Measurements from ENCODE around the gene STK40.

The STK40 gene, protein sequence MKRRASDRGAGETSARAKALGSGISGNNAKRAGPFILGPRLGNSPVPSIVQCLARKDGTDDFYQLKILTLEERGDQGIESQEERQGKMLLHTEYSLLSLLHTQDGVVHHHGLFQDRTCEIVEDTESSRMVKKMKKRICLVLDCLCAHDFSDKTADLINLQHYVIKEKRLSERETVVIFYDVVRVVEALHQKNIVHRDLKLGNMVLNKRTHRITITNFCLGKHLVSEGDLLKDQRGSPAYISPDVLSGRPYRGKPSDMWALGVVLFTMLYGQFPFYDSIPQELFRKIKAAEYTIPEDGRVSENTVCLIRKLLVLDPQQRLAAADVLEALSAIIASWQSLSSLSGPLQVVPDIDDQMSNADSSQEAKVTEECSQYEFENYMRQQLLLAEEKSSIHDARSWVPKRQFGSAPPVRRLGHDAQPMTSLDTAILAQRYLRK

DNA sequence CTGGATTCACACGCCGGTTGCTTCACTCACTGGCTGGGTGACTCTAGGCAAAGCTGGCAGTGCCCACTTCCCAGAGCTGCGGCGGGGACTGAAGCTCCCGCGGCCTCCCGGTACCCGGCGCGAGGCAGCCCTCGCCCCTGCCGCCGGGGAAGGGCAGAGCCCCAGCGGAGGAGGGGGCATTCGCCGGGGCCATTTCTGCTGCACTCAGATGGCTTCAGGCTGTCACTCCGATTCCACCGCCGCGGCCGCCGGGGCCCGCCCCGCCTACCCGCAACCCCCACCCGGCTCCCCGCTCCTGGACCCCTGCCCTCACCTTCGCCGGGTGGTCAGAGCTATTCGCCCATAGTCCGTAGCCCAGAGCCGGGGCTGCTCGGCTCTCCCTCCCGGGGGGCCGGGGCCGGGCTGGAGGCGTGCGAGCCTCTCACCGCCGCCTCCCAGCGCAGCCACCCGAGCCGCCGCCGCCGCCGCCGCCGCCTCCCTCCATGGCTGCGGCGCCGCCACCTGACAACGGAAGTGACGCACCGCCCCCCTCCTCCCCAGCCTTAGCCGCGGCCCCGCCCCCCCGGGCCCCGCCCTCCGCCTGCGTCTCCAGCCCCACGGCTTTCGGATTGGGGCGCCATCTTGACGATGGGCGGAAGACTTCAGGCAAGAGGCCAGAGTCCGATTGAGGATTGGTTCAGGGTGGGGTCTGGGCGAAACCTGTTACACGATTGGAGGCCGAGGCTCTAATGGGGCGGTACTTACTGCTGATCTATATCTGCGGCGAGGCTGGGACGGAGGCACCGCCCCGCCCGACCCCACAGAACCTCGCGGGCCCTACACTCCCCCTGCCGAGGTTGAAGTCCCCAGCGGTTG is at the start of gene STK40:
Gene STK40, minus strand, starts transcription at position 515 of the 855 bp plus-strand sequence. CDS start 24,592 bp downstream, outside the sequence.
- peak; percentile 99 for DNase-seq

DNA sequence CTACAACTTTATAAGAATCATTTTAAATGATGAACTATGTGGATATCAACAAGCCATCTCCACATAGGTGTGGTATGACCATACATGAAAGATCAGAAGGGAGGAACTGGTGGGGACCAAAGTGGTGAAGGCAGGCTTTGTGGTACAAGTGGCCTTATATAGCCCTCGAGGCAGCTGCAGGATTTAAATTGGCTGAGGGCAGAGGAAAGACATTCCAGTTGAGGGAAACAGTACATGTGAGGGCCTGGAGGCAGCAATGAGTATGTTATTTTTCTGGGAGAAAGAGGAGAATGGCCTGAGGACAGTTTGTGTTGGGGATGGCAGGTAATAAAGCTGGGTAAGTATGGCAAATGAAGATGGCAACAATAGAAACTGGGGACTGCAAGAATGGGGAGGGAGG is 47.4 kb upstream of the STK40 start:
- DNase-seq, result no peak

DNA sequence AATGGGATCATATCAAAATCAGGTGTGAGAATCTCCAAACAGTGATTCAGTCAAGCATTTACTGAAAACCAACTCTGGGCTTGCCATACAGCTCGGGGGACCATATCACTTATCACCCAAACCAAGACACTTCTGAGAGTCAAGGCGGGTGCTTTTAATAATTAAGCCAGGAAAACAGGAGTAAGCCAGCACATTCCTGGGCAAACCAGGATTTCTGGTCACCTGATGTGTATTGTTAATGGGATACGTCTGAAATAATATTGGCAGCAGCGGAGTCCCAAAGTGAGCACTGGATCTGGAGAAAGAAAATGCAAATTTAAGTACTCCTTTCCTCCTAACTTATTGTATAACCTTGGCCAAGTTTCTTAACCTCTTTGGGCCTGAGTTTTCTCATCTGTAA is 46.9 kb upstream of the STK40 start:
- DNase-seq, result no peak

DNA sequence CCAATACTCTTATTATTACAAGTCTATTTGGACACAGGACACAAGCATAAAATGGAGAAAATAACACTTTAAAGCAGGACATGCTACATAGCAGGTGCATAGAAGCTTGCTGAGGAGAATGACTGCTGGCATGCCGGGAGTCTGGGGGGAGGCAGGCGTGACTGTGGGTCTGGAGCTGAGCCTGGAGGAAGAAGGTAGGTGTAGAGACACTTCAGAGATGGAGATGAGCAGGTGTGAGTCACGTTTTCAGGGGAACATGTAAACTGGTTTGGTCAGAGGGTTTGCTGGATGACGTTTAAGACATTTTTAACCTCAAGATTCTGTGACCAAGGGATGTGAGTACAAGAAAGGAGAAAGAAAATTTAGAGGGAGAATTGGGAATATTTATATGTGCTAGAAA is 40.1 kb upstream of the STK40 start:
- DNase-seq, result no peak

DNA sequence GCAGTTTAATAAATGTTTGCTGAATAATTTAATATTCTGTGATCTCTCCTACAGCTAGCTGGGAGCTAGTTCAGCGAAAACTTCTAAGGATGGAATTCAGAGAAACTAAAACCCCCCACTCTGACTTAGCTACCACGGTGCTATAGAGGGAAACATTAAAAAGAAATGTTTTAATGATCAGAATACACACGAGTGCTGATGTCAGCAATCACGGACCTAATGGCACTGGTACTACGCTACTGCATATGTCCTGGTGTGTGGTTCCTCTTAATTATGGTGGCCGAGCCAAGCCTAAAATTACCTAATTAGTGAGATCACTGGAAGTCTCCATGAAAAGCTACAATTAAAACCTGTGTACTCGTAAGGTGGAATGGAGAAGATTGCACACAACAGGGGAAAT is 35.9 kb upstream of the STK40 start:
- no peak for DNase-seq

DNA sequence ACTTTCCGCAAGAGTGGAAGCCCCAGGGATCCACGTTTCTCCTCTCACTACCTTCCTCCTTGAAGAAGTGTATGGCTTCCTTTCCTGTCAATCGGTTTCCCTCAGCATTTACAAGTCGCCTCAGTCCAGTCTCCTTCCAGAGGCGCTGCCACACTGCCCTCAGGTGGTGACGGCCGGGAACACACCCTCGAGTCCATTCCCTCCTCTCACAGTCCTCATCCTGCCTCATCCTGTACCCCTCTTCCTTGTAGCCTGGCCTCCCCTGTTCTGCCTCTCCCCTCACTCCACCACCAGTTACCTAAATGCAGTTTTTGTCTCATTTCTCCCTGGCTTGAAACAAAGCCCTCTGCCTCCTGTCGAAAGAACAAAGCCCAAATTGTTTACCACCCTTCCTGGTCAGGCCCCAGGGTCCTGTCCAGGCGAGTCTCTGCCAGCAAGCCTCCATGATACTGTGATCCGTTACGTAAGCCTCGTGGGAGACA is 35.2 kb upstream of the STK40 start:
- peak; percentile 93 for DNase-seq

DNA sequence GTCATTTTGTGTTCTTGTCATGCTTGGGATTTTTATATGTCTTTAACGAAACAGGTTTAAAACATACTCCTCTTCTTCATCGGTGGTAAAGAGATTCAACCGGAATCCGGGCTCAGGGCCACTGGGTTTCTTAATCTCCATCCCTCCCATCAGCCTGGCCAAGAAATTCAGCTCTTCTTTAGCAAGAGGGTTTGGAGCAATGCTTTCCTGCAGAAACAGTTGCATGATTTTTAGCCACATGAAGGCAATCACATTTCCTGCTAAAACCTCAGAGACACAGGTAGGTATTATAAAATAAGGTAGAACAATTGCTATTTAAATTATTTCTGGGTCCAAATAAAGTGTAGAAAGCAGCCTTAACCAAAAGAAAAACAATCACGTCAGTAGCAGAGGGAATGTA is 34.7 kb upstream of the STK40 start:
- DNase-seq, result no peak

DNA sequence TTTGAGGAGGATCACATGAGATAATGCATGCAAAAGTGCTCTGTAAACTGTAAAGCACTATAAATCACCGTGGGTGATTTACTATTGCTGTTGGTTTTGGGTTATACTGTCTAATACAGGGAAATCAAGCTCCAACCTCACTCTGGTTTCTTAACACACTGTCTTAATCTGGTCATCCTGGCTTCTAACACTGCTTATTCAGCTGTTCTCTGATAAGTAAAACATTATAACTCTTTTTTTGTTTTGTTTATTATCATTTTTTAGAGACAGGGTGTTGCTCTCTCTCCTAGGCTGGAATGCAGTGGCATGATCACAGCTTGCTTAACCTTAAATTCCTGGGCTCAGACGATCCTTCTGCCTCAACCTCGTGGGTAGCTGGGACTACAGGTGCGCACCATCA is 33.8 kb upstream of the STK40 start:
- no peak for DNase-seq

DNA sequence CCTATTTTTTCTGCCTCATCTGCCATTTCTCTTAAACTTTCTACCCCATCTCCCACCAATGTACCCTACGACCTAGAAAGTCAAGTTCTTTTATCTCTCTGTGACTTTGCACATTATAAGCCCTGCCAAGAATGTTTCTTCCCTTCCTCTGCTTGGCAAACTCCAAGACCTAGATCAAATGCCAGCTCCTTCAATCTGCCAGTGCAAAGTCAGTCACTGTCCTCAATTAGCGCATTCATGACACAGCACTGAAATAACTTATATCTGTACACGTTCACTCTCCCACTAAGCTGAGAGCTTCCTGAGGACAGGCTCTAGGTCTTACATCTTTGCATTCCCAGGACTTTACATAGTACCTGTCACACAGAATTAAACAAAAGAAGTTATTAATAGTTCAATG is 33.4 kb upstream of the STK40 start:
- DNase-seq, result no peak

DNA sequence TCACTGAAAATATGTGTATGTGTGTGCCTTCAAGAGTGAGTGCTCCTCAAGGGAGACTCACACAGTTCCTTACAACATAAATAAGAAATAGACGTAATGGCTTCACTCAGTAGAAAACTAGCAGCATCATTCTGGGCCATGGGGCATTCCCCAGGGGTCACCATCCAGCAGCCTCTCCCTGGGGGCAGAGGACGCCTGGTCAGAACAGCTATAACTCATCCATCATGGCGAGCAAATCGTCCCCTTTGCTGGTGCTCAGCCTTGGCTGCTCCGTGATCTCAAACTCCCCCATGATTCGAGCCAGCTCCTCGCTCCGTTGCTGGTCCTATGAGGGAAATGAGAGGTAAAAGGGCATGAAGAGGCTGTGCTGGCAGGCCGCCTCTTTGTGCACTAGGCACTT is 32.2 kb upstream of the STK40 start:
- DNase-seq, result no peak

DNA sequence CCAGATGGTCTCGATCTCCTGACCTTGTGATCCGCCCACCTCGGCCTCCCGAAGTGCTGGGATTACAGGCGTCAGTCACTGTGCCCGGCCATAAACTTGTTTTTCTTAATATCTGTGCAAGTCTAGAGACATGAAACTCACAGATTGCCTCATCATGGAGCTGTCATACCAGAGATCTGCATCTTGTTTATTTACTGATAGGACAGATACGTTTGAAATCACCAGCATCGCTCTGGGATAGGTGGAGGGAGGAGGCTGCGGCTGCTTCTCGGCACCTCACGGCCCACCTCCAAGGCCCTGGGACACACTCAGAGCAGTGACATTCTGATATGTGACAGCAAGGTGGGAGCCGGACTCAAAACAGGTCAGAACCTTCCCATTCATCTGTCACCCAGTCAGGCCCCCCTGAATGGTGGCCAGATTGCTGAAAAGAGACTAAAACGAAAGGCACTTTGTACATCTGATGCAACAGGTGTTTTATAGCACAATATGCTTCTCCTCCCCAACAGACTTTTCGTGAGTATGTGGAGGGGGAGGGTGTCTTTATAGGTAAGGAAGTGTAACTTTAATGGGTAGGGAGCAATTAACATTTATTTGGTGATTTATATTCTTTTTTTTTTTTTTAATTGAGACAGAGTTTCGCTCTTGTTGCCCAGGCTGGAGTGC is 30.1 kb upstream of the STK40 start:
- DNase-seq, result no peak

DNA sequence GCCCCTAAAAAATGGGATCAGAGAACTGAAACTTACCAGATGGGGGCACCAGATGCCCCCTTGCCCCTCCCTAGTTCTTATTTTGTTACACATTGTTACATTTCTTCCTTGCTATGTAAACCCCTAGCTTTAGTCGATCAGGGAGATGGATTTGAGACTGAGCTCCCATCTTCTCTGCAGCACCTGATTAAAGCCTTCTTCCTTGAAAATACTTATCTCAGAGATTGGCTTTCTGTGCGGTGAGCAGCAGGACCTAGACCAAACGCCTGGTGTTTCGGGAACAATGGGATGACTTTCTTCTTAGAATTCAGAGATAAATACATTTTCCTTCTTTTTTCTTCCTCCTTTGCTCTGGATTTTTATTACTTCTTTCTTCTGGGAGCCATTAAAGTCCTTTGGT is 28.7 kb upstream of the STK40 start:
- DNase-seq, result peak; percentile 17

DNA sequence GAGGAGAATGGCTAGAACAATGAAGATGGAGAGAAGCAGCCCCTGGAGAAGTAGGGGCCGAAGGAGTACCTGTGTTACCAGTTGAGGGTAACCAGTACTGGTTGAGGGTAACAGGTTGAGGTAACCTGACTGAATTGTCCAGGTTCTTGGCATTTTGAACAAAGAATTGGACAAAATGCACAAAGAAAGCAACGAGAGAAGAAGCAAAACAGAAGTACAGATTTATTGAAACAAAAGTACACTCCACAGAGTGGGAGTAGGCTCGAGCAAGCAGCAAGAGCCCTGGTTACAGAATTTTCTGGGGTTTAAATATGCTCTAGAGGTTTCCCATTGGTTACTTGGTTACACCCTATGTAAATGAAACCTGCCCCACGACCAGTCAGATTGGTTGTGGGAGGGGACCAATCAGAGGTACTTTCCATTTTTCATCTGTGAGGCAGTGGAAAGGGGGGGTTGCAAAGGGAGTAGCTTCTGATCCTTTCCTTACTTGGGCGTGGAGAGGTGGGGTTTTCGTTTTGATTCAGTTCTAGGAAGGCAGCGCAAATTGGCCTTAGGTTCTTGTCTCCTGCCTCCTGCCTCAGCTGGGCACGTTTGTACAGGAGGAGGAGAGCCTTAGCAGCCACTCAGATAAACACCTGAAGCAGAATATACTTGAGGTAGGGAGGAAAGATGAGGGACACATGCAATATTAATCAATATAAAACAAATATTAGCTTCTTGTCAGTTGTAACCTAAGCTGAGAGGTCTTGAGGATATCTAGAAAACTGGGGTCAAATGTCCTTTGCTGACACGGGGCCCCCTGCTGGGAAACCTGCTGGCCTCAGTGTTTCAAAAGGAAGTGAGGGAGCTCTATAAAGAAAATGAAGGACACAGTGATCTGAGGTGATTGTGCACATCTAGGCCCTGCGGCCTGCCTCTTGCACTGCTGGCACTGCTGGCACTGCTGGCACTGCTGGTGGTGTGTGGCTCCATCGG is 26.2 kb upstream of the STK40 start:
- DNase-seq, result peak; percentile 92

DNA sequence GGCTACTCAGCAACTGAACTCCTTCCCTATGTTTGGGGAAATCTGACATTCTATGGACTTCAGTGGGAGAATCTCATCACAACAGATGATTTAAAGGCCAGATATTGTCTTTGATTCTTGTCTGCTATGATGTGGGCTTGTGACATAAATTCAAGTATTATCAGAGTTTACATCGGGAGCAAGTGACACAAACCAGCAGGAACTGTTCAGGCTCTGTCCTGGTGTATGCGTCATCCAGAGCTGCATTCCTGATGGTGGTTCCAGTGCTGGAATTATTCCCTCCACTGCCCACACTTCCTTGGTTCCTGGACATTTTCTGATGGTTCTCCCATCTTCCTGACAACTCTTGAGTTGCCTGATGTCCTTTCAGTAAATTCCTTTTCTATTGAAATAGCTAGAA is 22.8 kb upstream of the STK40 start:
- no peak for DNase-seq

DNA sequence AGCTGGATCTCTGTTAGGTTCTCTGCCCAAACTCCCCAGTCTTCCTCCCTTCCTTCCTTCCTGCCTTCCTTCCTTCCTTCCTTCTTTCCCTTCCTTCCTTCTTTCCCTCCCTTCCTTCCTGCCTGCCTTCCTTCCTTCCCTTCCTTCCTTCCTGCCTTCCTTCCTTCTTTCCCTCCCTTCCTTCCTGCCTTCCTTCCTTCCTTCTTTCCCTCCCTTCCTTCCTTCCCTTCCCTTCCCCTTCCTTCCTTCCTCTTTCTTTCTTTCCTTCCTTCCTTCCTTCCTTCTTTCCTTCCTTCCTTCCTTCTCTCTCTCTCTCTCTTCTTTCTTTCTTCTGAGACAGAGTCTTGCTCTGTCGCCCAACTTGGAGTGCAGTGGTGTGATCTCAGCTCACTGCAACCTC is 20.7 kb upstream of the STK40 start:
- DNase-seq, result no peak

DNA sequence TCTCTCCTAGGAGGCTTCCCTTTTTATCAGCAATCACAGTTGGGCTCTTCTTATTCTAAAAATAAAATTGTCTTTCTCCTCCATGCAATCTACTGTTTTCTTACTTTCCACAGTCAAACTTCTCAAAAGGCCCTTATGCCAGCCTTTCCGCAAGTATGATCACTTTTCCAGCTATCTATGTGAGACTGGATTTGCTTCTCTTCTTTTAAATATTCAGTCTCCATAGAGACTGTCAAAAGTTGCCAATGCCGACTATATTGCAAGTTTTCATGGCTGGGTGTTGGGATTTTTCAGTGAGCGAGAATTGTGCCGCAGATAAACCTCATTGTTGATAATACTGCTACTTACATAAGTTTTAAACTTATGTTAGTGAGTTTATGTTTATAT is 16.8 kb upstream of the STK40 start:
- DNase-seq, result no peak

DNA sequence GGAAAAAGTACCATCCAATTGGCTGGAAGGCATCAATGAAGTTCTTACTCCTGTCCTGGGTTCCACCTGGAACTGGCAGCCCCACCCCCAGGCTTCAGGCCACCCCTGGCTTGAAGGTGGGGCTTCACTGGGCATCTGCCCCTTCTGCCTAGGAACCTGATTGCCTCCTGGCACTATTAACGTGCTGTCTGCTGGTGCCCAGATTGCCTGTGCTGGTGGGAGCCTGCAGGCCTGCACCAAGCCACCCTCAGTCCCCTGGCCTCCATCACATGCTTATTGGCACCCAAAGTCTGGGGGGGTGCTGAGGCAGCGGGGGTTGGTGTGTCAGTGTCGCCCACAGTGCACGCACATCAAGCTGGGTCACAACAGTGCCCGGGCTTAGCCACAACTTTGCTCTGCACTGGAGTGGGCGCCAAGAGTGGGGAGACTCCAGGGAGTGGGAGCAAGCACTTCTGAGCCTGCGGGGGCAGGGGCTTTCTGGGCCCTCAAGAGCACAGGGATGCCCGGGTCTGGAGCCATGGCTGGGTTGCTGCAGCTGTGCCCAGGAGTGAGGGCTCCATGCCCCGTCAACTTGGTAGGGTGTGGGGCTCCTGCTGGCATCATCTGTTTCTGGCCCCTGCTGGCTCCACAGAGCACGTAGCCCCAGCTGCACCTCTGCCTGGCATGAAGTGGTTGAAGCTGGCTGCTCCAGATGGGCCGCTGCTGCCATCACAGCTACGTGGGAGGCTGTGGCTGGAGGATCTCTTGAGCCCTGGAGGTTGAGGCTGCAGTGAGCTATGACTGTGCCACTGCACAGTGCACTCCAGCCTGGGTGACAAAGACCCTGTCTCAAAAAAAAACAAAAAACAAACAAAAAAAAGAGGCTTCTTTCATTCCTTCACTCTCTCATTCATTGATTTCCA is 16.1 kb upstream of the STK40 start:
- no peak for DNase-seq

DNA sequence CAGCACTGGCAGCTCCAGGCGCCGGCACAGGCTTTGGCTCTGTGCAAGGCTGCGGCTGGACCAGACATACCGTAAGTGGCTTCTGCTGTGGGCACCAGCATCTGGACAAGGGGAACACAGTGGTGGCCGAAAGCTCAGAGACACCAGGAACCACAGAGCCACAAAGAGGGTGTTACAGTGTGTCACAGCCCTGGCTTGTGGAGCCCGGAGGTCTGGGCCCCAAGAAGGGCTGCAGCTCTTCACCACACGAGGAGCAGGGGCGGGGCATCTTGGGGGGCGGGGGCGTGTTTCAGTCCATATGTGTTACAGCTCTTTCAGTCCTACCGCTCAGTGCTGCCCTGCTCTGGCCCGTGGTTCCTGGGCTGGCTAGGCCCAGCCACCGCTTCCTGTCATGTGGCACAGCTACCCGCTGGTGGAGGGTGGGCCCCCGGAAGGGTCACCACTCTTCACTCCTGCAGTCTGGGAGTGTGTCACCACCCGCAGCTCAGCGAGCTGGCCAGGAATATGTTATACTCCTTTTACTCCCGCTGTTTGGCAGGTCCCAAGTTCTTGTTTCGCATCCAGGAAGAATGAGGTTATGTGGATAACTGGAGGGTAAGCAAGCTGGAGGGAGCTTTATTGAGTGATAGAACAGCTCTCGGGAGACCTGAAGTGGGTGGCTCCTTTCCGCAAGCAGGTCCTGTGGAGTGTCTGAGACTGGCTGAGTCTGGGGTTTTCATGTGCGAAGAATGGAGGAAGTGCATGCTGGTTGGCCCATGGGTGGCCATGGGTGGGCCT is 15.3 kb upstream of the STK40 start:
- DNase-seq, result peak; percentile 97

DNA sequence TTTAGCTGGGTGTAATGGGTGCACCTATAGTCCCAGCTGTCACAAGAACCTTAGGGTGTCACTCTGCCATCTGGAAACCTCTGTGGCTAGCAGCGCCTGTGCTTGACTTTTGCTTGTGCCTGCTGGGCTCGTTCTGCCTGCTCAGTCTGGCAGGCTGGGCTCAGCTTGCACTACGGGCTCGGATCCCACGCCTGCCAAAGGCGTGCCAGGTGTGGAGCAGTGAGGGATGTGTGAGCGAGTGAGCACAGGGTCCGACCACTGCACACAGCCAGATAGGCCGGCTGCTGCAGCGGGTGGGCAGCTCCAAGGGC is 14.7 kb upstream of the STK40 start:
- DNase-seq, result no peak

DNA sequence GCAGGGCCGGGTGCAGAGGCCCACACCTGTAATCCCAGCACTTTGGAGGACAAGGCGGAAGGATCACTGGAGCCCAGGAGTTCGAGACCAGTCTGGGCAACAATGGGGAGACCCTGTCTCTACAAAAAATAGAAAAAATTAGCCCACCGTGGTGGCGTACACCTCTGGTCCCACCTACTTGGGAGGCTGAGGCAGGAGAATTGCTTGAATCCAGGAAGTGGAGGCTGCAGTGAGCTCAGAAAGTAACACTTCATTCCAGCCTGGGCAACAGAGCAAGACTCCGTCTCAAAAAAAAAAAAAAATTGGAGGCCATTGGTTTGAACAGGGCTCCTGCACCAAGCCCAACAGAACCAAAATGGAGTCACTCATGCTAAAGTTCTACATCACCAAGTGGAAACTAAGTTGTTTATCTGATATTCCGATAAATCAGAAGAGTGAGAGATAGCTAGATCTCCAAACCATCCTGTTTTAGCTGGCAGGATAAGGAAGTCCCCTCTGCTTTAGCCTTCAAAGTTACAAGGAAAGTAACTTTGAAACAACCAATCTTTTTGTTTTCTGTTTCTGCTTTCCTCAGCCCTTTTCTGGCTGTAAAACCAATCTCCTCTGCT is 12.8 kb upstream of the STK40 start:
- no peak for DNase-seq
